Colonic mucosa (tissue), 4 donors: ENCODE measurements around the gene CCDC110. TPM values are rescaled to one million over a fixed set of nuclear protein-coding genes. Genes with fewer than 3 reads are reported as not detected.

ENCODE experiments used
- DNase-seq: peaks from one replicate; pipeline ENCODE4 v3.0.0-alpha.2; 2020
- H3K27ac ChIP-seq: fragments of 200-600 bp; one replicate; pipeline ENCODE4 v1.8.0; 2021
- H3K27me3 ChIP-seq: fragments of 200-600 bp; one replicate; pipeline ENCODE4 v1.8.0; 2021
- H3K36me3 ChIP-seq: fragments of 200-600 bp; one replicate; pipeline ENCODE4 v1.8.0; 2021
- H3K4me1 ChIP-seq: fragments of 200-600 bp; one replicate; pipeline ENCODE4 v1.8.0; 2021; ENCODE audit warnings: mild to moderate bottlenecking
- H3K4me3 ChIP-seq: fragments of 200-600 bp; one replicate; pipeline ENCODE4 v1.8.0; 2021
- H3K9ac ChIP-seq, 2 donors: one replicate each; pipeline ENCODE4 v1.7.0; 2013; ENCODE audit warnings: control low read depth in 2 of 2, low read depth in 2 of 2, low read length in 2 of 2
- H3K9me3 ChIP-seq: fragments of 200-600 bp; one replicate; pipeline ENCODE4 v1.8.0; 2021
- CTCF ChIP-seq: fragments of 200-600 bp; IDR thresholded peaks from one replicate; pipeline ENCODE4 v1.8.0; 2022; ENCODE audit warnings: antibody characterized with exemption, mild to moderate bottlenecking
- intact Hi-C: fragments of 100-400 bp; cut with DNase I; formaldehyde crosslinking; loops from one replicate; pipeline ENCODE4 v1.14.1; 2022
- total RNA-seq, 2 donors: library from RNA; stranded (reverse); fragmentation: NEBNext Ultra II Directional in 1 of 2; extraction: Animal tissue kit (Norgen Biotek cat#: 25700) in 1 of 2; gene quantifications; one replicate each; pipeline ENCODE4 v1.2.1, GENCODE V29; 2021
- donor health status: healthy.
- donor health status: DM: no; HTN: no; CAD: no.
- donor health status: DM: no; HTN: no; CAD: no.

CCDC110 gene
- total RNA-seq, 2 donors from 2014 or later: 3.6 TPM

GRCh38 chr4:185435466-185435865 is 36.1 kb downstream of the CCDC110 start:
- no peak overlapping the region for H3K4me3 ChIP-seq
- TF ChIP-seq CTCF: no peak
- intact Hi-C loops: no loop called here
- DNase-seq: no peak
- H3K9me3 ChIP-seq: no peaks in the 10 kb centered on the region
- H3K4me1 ChIP-seq: no peaks in the 10 kb centered on the region
- H3K9ac ChIP-seq: no peak overlapping the region
- no peaks in the 10 kb centered on the region for H3K27me3 ChIP-seq
- H3K27ac ChIP-seq: no peak overlapping the region
- H3K36me3 ChIP-seq: no peaks in the 10 kb centered on the region

- no peaks in the 10 kb centered on the region for H3K4me1 ChIP-seq
- DNase-seq: no peak
- TF ChIP-seq CTCF: no peak
- no peaks in the 10 kb centered on the region for H3K9me3 ChIP-seq
- H3K36me3 ChIP-seq: no peaks in the 10 kb centered on the region
- intact Hi-C loops: loop anchor here (5.0 kb wide), 1 partner anchor 38 kb away; no protein-coding TSS in a partner anchor
- H3K27me3 ChIP-seq: no peaks in the 10 kb centered on the region
- no peak overlapping the region for H3K9ac ChIP-seq
- no peak overlapping the region for H3K4me3 ChIP-seq
- H3K27ac ChIP-seq: no peak overlapping the region
These were observed 41.9 kb downstream of the CCDC110 start for GRCh38 chr4:185429660-185430059.

- no peaks in the 10 kb centered on the region for H3K27me3 ChIP-seq
- H3K9me3 ChIP-seq: no peaks in the 10 kb centered on the region
- H3K9ac ChIP-seq: no peak overlapping the region
- H3K36me3 ChIP-seq: no peaks in the 10 kb centered on the region
- DNase-seq: no peak
- H3K4me3 ChIP-seq: no peak overlapping the region
- TF ChIP-seq CTCF: no peak
- H3K27ac ChIP-seq: no peak overlapping the region
- intact Hi-C loops: loop anchor here (5.0 kb wide), 1 partner anchor 40 kb away; no protein-coding TSS in a partner anchor
- H3K4me1 ChIP-seq: no peaks in the 10 kb centered on the region
These were observed 44.4 kb downstream of the CCDC110 start for GRCh38 chr4:185426960-185427688.

GRCh38 chr4:185425647-185426352 is 45.7 kb downstream of the CCDC110 start, which contains the start of gene UFSP2:
TSS of gene UFSP2 (minus strand) at chr4:185425964. CDS start at chr4:185425868, 96 bp downstream.
- Histone ChIP-seq H3K27ac (peak within 1 kb of the TSS; percentile 86), H3K27me3 (no peaks in the 10 kb centered on the region), H3K9ac (peak within 1 kb of the TSS; percentile 95 to 97), H3K4me1 (no peaks in the 10 kb centered on the region), H3K4me3 (peak within 1 kb of the TSS; percentile 79), H3K36me3 (no peaks in the 10 kb centered on the region), H3K9me3 (no peaks in the 10 kb centered on the region)
- intact Hi-C loops: loop anchor here (5.0 kb wide), 1 partner anchor 42 kb away; no protein-coding TSS in a partner anchor
- no peak for TF ChIP-seq CTCF
- DNase-seq: peak; percentile 89

GRCh38 chr4:185424905-185425646 is 46.5 kb downstream of the CCDC110 start:
- H3K4me1 ChIP-seq: peaks cover 3% of the 10 kb centered on the region
- DNase-seq: no peak
- no peaks in the 10 kb centered on the region for H3K9me3 ChIP-seq
- peak overlapping the region; percentile 86 for H3K27ac ChIP-seq
- peak overlapping the region; percentile 95 to 97 for H3K9ac ChIP-seq
- no peak for TF ChIP-seq CTCF
- intact Hi-C loops: loop anchor here (5.0 kb wide), 1 partner anchor 42 kb away; no protein-coding TSS in a partner anchor
- no peaks in the 10 kb centered on the region for H3K27me3 ChIP-seq
- peak overlapping the region; percentile 79 for H3K4me3 ChIP-seq
- no peaks in the 10 kb centered on the region for H3K36me3 ChIP-seq
